Esophagus squamous epithelium (tissue), 5 donors: ENCODE data around the gene DBNL. TPM values are rescaled to one million over a fixed set of nuclear protein-coding genes. Genes with fewer than 3 reads are reported as not detected.
A peak's percentile ranks its signal among the peaks of the same experiment; 100 is the strongest.

Experiments
- DNase-seq: peaks from one replicate; lab custom pipeline; 2025; lab: John Stamatoyannopoulos, UW
- H3K27ac ChIP-seq, 4 donors: fragments of 200-600 bp; sonication (generic); one replicate each; pipeline ENCODE4 v1.5.1; 2016 to 2019; ENCODE audit warnings: mild to moderate bottlenecking in 1 of 4
- H3K27me3 ChIP-seq, 4 donors: fragments of 200-600 bp; sonication (generic); 1 replicate in 3 of 4; 2 replicates in 1 of 4; pipeline versions ENCODE4 v1.5.1 to v1.6.0; 2017 to 2021; ENCODE audit warnings: antibody characterized with exemption in 1 of 4
- H3K36me3 ChIP-seq, 3 donors: fragments of 200-600 bp; sonication (generic); one replicate each; pipeline ENCODE4 v1.5.1; 2016 to 2019
- H3K4me1 ChIP-seq, 3 donors: fragments of 200-600 bp; sonication (generic); one replicate each; pipeline ENCODE4 v1.5.1; 2017 to 2019
- H3K4me3 ChIP-seq, 4 donors: fragments of 200-600 bp; sonication (generic); 1 replicate in 3 of 4; 2 replicates in 1 of 4; pipeline ENCODE4 v1.5.1; 2016 to 2019; ENCODE audit warnings: mild to moderate bottlenecking in 2 of 4, moderate library complexity in 1 of 4
- H3K9me3 ChIP-seq, 3 donors: fragments of 200-600 bp; sonication (generic); one replicate each; pipeline ENCODE4 v1.5.1; 2016 to 2019
- CTCF ChIP-seq, 6 experiments: fragments of 450-650 bp in 4 of 6; fragments of 200-600 bp in 2 of 6; sonication (generic) in 2 of 6; IDR thresholded peaks; one replicate each; pipeline ENCODE4 v1.5.1; 2016 to 2019; ENCODE audit warnings: antibody characterized with exemption in 6 of 6, mild to moderate bottlenecking in 4 of 6, moderate library complexity in 4 of 6
- POLR2A ChIP-seq, 4 donors: fragments of 450-650 bp; IDR thresholded peaks; one replicate each; pipeline ENCODE4 v1.6.1; 2017; ENCODE audit warnings: antibody characterized with exemption in 4 of 4, mild to moderate bottlenecking in 4 of 4, moderate library complexity in 3 of 4
- WGBS, 2 donors: methylation state at CpG; one replicate each; pipeline ENCODE4 v1.1.5; 2018; 5-methylcytosine and 5-hydroxymethylcytosine counted together
- intact Hi-C: fragments of 100-400 bp; cut with DNase I; formaldehyde crosslinking; loops from one replicate; pipeline ENCODE4 v1.15.0; 2022
- total RNA-seq, 4 donors: library from RNA; depleted of rRNA; stranded (reverse); fragments of >200 nt; gene quantifications; one replicate each; pipeline ENCODE4 v1.1.0, GENCODE V29; 2016
- donor health status: DM: yes; HTN: yes; CAD: no.

DBNL gene
- total RNA-seq, 4 donors from 2014 or later: 185 to 337 (median 225) TPM

- intact Hi-C loops: no loop called here
- H3K27me3 ChIP-seq: no peaks in the 10 kb centered on the region
- H3K9me3 ChIP-seq: no peaks in the 10 kb centered on the region
- H3K4me1 ChIP-seq: peaks cover 35 to 69% (median 40%) of the 10 kb centered on the region in 3 donors
- no peak for TF ChIP-seq CTCF (IDR thresholded peaks at IDR 0.05)
- no peak for TF ChIP-seq POLR2A (IDR thresholded peaks at IDR 0.05)
- H3K27ac ChIP-seq: peak overlapping the region; percentile 76 to 88 (median 86)
- H3K4me3 ChIP-seq: no peak overlapping the region
- peaks cover 9 to 46% (median 14%) of the 10 kb centered on the region in 3 donors for H3K36me3 ChIP-seq
- no peak for DNase-seq
- WGBS, 2 donors: 39 to 52% methylated on average over 7 to 9 of the region's 9 CpGs
Measured at GRCh38 chr7:44071726-44072363, 27.3 kb downstream of the DBNL start.

- Histone ChIP-seq H3K27ac (peak overlapping the region; percentile 76 to 88 (median 86)), H3K9me3 (no peaks in the 10 kb centered on the region), H3K4me3 (peak overlapping the region in 1 of 4 donors; percentile 41), H3K27me3 (no peaks in the 10 kb centered on the region), H3K36me3 (peaks cover 16 to 54% (median 17%) of the 10 kb centered on the region in 3 donors), H3K4me1 (peaks cover 35 to 77% (median 40%) of the 10 kb centered on the region in 3 donors)
- WGBS, 2 donors: 27 to 31% methylated on average over 7 to 10 of the region's 12 CpGs
- TF ChIP-seq POLR2A (IDR thresholded peaks at IDR 0.05) (no peak), CTCF (IDR thresholded peaks at IDR 0.05) (peak in 5 of 6 experiments; percentile 41 to 78 (median 61))
- intact Hi-C loops: no loop called here
- no peak for DNase-seq
Measured at GRCh38 chr7:44072364-44073231, 28.1 kb downstream of the DBNL start.

DNA sequence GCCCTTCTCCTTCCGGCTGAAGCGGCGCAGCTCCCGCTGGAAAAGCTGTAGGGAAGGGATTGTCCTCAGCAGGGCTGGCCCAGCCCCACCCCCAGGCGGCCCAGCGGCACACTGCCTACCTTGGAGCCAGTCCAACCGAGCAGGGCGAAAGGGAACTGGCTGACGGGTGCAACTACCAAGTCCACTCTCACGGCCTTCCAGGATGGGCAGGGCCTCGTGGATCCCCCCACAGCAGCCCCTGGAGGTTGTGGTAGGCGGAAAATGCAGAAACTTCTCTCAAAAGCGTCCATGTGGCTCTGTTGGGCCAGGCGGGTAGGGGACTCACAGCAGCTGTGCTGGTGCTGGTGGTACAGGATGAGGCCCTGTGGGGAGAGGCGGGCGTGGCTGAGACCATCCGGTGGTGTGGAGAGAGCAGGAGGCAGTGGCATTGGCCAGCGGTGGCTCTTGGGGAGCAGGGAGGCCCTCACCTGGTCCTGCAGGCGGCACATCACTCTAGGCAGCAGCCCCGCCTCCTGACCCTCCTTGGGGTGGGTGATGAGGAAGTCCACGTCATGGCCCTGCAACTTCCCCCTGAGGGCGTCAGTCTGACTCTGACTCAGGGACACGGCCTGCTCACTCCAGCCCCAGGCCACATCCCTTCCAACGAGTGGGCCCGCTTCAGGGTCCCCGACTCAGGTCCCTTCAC lies 29.3 kb downstream of the DBNL start:
- Histone ChIP-seq H3K27me3 (no peaks in the 10 kb centered on the region), H3K9me3 (no peaks in the 10 kb centered on the region), H3K36me3 (peaks cover 28 to 66% (median 29%) of the 10 kb centered on the region in 3 donors), H3K4me1 (peaks cover 35 to 87% (median 40%) of the 10 kb centered on the region in 3 donors), H3K27ac (peak overlapping the region; percentile 76 to 88 (median 86)), H3K4me3 (peak overlapping the region in 2 of 4 donors; percentile 8 to 41)
- TF ChIP-seq POLR2A (IDR thresholded peaks at IDR 0.05) (peak in 1 of 4 donors; percentile 55), CTCF (IDR thresholded peaks at IDR 0.05) (peak in 2 of 6 experiments; percentile 6 to 11)
- DNase-seq: peak; percentile 55
- WGBS, 2 donors: 56% methylated on average over 3 of the region's 26 CpGs; no CpG with 5 or more reads in 1 of the 2 donors
- intact Hi-C loops: no loop called here

- 88 to 100% methylated on average over 3 of the region's 13 CpGs for WGBS, 2 donors
- Histone ChIP-seq H3K4me3 (peak overlapping the region in 1 of 4 donors; percentile 41), H3K36me3 (peaks cover 28 to 71% (median 32%) of the 10 kb centered on the region in 3 donors), H3K4me1 (peaks cover 35 to 91% (median 40%) of the 10 kb centered on the region in 3 donors), H3K27me3 (no peaks in the 10 kb centered on the region), H3K9me3 (no peaks in the 10 kb centered on the region), H3K27ac (peak overlapping the region; percentile 76 to 88 (median 86))
- TF ChIP-seq CTCF (IDR thresholded peaks at IDR 0.05) (no peak), POLR2A (IDR thresholded peaks at IDR 0.05) (no peak)
- no peak for DNase-seq
- intact Hi-C loops: no loop called here
Measured at GRCh38 chr7:44074349-44074695, 29.8 kb downstream of the DBNL start.
